PC-9 (cell line): ENCODE data around the gene ABHD16B.

Experiments used
- EZH2 ChIP-seq: fragments of 200-600 bp; sonication (generic); IDR thresholded peaks from 2 replicates; pipeline ENCODE4 v1.8.0; 2017; ENCODE audit warnings: antibody characterized with exemption, low read depth
- TF ChIP-seq, protein P1 (sequence below): fragments of 200-600 bp; sonication (generic); conservative IDR thresholded peaks from 2 replicates; pipeline ENCODE4 v1.6.1; 2017; ENCODE audit warnings: mixed run types, antibody characterized with exemption, mild to moderate bottlenecking, moderate library complexity

DNA sequence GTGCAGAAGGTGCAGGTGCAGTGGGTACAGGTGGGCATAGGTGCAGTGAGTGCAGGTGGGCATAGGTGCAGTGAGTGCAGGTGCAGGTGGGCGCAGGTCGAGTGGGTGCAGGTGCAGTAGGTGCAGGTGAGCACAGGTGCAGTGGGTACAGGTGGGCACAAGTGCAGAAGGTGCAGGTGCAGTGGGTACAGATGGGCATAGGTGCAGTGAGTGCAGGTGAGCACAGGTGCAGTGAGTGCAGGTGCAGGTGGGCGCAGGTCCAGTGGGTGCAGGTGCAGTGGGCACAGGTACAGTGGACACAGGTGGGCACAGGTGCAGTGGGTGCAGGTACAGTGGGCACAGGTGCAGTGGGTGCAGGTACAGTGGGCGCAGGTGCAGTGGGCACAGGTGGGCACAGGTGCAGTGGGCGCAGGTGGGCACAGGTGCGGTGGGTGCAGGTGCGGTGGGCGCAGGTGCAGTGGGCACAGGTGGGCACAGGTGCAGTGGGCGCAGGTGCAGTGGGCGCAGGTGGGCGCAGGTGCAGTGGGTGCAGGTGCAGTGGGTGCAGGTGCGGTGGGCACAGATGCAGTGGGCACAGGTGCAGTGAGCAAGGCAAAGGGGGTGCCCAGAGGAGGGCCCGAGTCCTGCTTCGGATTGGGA is 45.6 kb upstream of the ABHD16B start:
- TF ChIP-seq, protein P1, sequence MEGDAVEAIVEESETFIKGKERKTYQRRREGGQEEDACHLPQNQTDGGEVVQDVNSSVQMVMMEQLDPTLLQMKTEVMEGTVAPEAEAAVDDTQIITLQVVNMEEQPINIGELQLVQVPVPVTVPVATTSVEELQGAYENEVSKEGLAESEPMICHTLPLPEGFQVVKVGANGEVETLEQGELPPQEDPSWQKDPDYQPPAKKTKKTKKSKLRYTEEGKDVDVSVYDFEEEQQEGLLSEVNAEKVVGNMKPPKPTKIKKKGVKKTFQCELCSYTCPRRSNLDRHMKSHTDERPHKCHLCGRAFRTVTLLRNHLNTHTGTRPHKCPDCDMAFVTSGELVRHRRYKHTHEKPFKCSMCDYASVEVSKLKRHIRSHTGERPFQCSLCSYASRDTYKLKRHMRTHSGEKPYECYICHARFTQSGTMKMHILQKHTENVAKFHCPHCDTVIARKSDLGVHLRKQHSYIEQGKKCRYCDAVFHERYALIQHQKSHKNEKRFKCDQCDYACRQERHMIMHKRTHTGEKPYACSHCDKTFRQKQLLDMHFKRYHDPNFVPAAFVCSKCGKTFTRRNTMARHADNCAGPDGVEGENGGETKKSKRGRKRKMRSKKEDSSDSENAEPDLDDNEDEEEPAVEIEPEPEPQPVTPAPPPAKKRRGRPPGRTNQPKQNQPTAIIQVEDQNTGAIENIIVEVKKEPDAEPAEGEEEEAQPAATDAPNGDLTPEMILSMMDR = no peak
- TF ChIP-seq EZH2 = no peak
